Calu3 (cell line): ENCODE data around the gene TMEM196. TPM values are rescaled to one million over a fixed set of nuclear protein-coding genes. Genes with fewer than 3 reads are reported as not detected.

ENCODE experiments used
- Bru-seq: library from RNA; stranded (reverse); fragments of 400-500 nt; gene quantifications from one replicate; lab custom pipeline; 2021; lab: Mats Ljungman, UMichigan
- BruChase-seq, 2 experiments: library from RNA; stranded (reverse); fragments of 400-500 nt; gene quantifications; one replicate each; lab custom pipeline; 2021; lab: Mats Ljungman, UMichigan
- BruUV-seq: library from RNA; stranded (reverse); fragments of 400-500 nt; replicated peaks from 2 replicates; lab custom pipeline; 2021; lab: Mats Ljungman, UMichigan
- CTCF ChIA-PET: fragments of 300-600 bp; sonication (Branson Sonifier 250); formaldehyde crosslinking; loops from one replicate; lab custom pipeline; 2022; ENCODE audit warnings: antibody characterized with exemption; lab: Charles Lee
- DNase-seq: peaks from one replicate; pipeline ENCODE4 v3.0.0; 2022
- H3K27ac Mint-ChIP-seq: one replicate; pipeline ENCODE4 v1.8.0; 2022; ENCODE audit warnings: mixed read lengths; ENCODE audit not compliant: unreplicated experiment
- H3K27me3 Mint-ChIP-seq: one replicate; pipeline ENCODE4 v1.8.0; 2022; ENCODE audit warnings: mixed read lengths; ENCODE audit not compliant: unreplicated experiment
- H3K36me3 Mint-ChIP-seq: one replicate; pipeline ENCODE4 v1.8.0; 2022; ENCODE audit warnings: mild to moderate bottlenecking, moderate library complexity, mixed read lengths; ENCODE audit not compliant: insufficient read depth, unreplicated experiment
- H3K4me1 Mint-ChIP-seq: one replicate; pipeline ENCODE4 v1.8.0; 2022; ENCODE audit warnings: mild to moderate bottlenecking, low read depth, mixed read lengths; ENCODE audit not compliant: unreplicated experiment
- H3K4me3 Mint-ChIP-seq: one replicate; pipeline ENCODE4 v1.8.0; 2022; ENCODE audit warnings: mild to moderate bottlenecking, low read depth, moderate library complexity, mixed read lengths; ENCODE audit not compliant: unreplicated experiment
- H3K9me3 Mint-ChIP-seq: one replicate; pipeline ENCODE4 v1.8.0; 2022; ENCODE audit warnings: low read depth, mixed read lengths; ENCODE audit not compliant: unreplicated experiment
- intact Hi-C: fragments of 100-400 bp; cut with micrococcal nuclease; formaldehyde crosslinking; loops from one replicate; pipeline ENCODE4 v1.10.0; 2022; ENCODE audit not compliant: unreplicated experiment
- long read RNA-seq: library from polyadenylated mRNA; stranded (forward); transcript quantifications from one replicate; pipeline ENCODE4 v2.0.0, GENCODE V29; 2022
- total RNA-seq: library from RNA; stranded (reverse); gene quantifications from 2 replicates; pipeline ENCODE4 v1.2.3, GENCODE V29; 2022
- TF ChIP-seq, protein P1 (sequence below): fragments of 200-600 bp; IDR thresholded peaks from one replicate; pipeline ENCODE4 v1.8.0; 2022; ENCODE audit warnings: antibody characterized with exemption; ENCODE audit not compliant: unreplicated experiment

TMEM196 gene
- total RNA-seq (not detected in 2 replicates), Bru-seq, nascent RNA (percentile 6 among the genes with signal in this experiment), BruChase-seq, experiment 1, labeled RNA remaining after a 6-hour chase (percentile 6 among the genes with signal in this experiment), BruChase-seq, experiment 2, labeled RNA remaining after a 2-hour chase (percentile 6 among the genes with signal in this experiment)
- long read RNA-seq, result 0 reads

DNA sequence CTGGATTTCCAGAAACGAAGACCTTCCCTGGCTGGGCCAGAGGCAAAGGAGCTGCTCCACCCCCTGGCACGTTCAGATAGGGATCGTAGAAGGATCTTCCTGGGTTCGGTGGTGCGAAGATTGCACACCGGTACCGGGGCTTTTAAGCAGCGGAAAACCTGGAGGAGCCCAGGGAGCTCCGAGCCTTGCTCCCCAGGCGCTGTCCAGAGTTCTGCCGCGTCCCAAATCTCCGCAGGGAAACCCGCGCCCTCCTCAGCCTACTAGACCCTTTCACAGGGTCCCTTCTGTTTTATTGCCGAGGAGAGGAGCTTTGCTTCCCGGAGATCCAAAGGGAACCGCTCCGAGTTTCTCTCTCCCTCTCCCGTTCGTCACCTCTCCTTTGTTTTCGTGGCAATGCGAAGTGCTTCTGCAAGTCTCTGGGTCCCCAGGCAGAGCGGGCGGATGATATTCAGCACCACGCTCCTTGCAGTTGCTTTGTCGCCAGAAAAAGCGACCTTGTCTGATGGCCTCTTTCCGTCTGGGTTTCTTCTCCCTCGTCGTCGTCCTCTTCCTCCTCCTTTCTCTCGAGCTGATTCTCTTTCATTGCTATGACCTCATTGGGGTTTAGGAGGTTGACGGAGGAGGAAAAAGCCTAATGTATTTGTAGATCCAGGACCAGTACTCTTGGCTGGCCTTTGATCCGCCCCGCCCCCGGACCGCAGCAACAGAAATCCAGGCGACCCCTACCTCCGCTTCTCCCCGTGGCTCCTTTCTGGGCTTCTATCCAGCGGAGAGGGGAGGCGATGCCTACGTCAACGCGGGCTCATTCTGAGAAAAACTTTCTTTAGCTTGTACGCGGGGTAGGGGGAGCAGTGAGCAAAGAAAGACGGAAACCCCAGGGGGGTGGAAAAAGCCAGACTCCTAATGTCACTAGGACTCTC is at the start of gene TMEM196:
TSS of gene TMEM196 (minus strand) at position 777 of the 920 bp plus-strand sequence. CDS start 921 bp downstream, outside the sequence.
- TF ChIP-seq, protein P1, sequence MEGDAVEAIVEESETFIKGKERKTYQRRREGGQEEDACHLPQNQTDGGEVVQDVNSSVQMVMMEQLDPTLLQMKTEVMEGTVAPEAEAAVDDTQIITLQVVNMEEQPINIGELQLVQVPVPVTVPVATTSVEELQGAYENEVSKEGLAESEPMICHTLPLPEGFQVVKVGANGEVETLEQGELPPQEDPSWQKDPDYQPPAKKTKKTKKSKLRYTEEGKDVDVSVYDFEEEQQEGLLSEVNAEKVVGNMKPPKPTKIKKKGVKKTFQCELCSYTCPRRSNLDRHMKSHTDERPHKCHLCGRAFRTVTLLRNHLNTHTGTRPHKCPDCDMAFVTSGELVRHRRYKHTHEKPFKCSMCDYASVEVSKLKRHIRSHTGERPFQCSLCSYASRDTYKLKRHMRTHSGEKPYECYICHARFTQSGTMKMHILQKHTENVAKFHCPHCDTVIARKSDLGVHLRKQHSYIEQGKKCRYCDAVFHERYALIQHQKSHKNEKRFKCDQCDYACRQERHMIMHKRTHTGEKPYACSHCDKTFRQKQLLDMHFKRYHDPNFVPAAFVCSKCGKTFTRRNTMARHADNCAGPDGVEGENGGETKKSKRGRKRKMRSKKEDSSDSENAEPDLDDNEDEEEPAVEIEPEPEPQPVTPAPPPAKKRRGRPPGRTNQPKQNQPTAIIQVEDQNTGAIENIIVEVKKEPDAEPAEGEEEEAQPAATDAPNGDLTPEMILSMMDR, result peak; percentile 3
- H3K27ac Mint-ChIP-seq, result peak within 1 kb of the TSS; percentile 28

DNA sequence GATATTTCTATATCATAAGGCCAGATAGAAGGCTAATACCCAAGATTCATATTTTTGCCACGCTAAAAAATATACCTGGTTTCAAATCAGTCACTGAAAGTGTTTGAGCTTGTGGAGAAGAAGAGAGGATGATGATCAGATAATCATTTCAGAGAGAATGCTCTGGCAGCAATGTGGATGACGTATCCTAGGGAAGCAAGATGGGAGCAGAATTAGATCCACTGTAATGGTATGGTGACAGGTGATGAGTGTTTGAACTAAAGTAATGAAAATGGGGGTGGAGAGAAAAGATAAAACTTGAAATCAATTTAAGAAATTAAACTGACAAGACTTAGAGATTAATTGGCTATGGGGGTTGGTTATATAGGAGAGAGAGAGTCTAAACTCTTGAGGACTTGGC is 42.7 kb upstream of the TMEM196 start:
- Mint-ChIP-seq H3K27ac (no peak overlapping the region), H3K27me3 (no peaks in the 10 kb centered on the region), H3K4me3 (no peak overlapping the region), H3K9me3 (no peaks in the 10 kb centered on the region), H3K4me1 (no peaks in the 10 kb centered on the region), H3K36me3 (no peaks in the 10 kb centered on the region)
- intact Hi-C loops, result no loop called here
- DNase-seq, result no peak
- BruUV-seq, result no TSS peak
- CTCF ChIA-PET, result no interaction called here
- TF ChIP-seq, protein P1, result no peak

More for the DNA sequence above, at the start of gene TMEM196:
- no TSS peak for BruUV-seq
- CTCF ChIA-PET, result interaction anchor here (0.6 to 0.9 kb wide), 3 partner anchors 31 to 538 kb away, joined by 3 to 4 read pairs (median 3); no protein-coding TSS in a partner anchor
- peak; percentile 62 for DNase-seq
- Mint-ChIP-seq H3K36me3 (peaks cover 12% of the 10 kb centered on the region), H3K4me1 (peaks cover 16% of the 10 kb centered on the region), H3K27me3 (peaks cover 14% of the 10 kb centered on the region), H3K4me3 (peak within 1 kb of the TSS; percentile 74), H3K9me3 (no peaks in the 10 kb centered on the region)
- intact Hi-C loops, result no loop called here

DNA sequence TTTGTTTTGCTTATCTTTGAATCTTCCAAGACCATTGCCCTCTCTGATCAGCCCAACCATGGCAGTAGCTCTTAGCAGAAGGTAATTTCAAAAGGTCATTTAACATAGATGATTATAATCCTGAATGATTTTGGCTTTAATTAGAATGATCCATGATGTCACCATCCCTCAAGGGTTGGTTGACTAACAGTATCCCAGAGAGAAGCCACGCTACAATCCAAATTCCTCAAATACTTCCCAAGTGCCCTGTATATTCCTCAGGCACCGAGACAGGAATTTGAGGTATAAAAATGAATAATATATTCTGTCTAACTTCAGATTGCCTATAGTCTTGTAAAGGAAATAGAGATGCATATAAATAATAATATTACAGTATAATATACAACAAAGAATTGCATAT is 42.1 kb upstream of the TMEM196 start:
- BruUV-seq, result no TSS peak
- TF ChIP-seq, protein P1, result no peak
- no peak overlapping the region for H3K27ac Mint-ChIP-seq

DNA sequence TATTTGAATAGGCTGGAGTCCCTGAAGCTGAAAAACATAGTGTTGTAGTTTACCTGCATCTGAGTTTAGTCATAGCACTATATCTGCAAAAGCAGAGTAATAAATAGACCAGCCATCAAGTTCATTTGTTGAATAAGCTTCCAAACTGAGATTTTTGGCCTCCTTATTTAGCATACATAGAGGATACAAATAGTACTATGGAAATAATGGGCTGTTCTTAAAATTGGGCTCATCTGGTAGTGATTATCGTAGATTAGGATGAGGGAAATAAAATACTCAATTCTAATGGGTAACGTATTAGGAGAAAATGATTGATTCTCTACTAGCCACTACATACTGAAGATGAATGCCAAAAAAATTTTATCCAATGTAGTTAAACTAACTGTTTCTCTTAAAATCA is 41.4 kb upstream of the TMEM196 start:
- CTCF ChIA-PET, result interaction anchor here (0.6 kb wide), 1 partner anchor 147 kb away, joined by 3 read pairs; no protein-coding TSS in a partner anchor
- no peaks in the 10 kb centered on the region for H3K27me3 Mint-ChIP-seq
- no peaks in the 10 kb centered on the region for H3K36me3 Mint-ChIP-seq
- TF ChIP-seq, protein P1, result no peak
- H3K27ac Mint-ChIP-seq, result no peak overlapping the region
- no TSS peak for BruUV-seq
- no peaks in the 10 kb centered on the region for H3K4me1 Mint-ChIP-seq
- intact Hi-C loops, result no loop called here
- no peak for DNase-seq
- no peak overlapping the region for H3K4me3 Mint-ChIP-seq
- no peaks in the 10 kb centered on the region for H3K9me3 Mint-ChIP-seq

More for the DNA sequence above, 42.1 kb upstream of the TMEM196 start:
- no peak for DNase-seq
- H3K27me3 Mint-ChIP-seq, result no peaks in the 10 kb centered on the region
- H3K4me3 Mint-ChIP-seq, result no peak overlapping the region
- no peaks in the 10 kb centered on the region for H3K9me3 Mint-ChIP-seq
- CTCF ChIA-PET, result no interaction called here
- intact Hi-C loops, result no loop called here
- H3K4me1 Mint-ChIP-seq, result no peaks in the 10 kb centered on the region
- H3K36me3 Mint-ChIP-seq, result no peaks in the 10 kb centered on the region
